DLD1 (cell line): ENCODE results near the gene SLC1A2.

Source experiments
- in situ Hi-C: cut with HindIII; loops from 2 replicates; pipeline ENCODE4 v1.10.0; 2017; ENCODE audit warnings: low sequenced_read_pairs

The SLC1A2 gene

GRCh38 chr11:35352077-35352888 lies 67.1 kb downstream of the SLC1A2 start:
- in situ Hi-C loops = no loop called here

GRCh38 chr11:35349897-35350296 lies 69.5 kb downstream of the SLC1A2 start:
- in situ Hi-C loops = no loop called here

- in situ Hi-C loops = no loop called here
Measured at GRCh38 chr11:35348898-35349687, 70.3 kb downstream of the SLC1A2 start.

- in situ Hi-C loops = no loop called here
Measured at GRCh38 chr11:35347921-35348331, 71.4 kb downstream of the SLC1A2 start.

GRCh38 chr11:35347173-35347878 lies 72.0 kb downstream of the SLC1A2 start:
- in situ Hi-C loops = no loop called here

GRCh38 chr11:35346472-35347156 lies 72.7 kb downstream of the SLC1A2 start:
- in situ Hi-C loops = no loop called here

- in situ Hi-C loops = no loop called here
Measured at GRCh38 chr11:35344681-35345574, 74.4 kb downstream of the SLC1A2 start.

GRCh38 chr11:35343033-35343598 lies 76.2 kb downstream of the SLC1A2 start:
- in situ Hi-C loops = no loop called here

GRCh38 chr11:35340715-35341114 lies 78.6 kb downstream of the SLC1A2 start:
- in situ Hi-C loops = no loop called here

GRCh38 chr11:35340071-35340470 lies 79.3 kb downstream of the SLC1A2 start:
- in situ Hi-C loops = no loop called here

- in situ Hi-C loops = no loop called here
Measured at GRCh38 chr11:35338921-35339320, 80.4 kb downstream of the SLC1A2 start.

GRCh38 chr11:35337914-35338305 lies 81.4 kb downstream of the SLC1A2 start:
- in situ Hi-C loops = no loop called here

- in situ Hi-C loops = no loop called here
Measured at GRCh38 chr11:35337136-35337913, 82.0 kb downstream of the SLC1A2 start.

- in situ Hi-C loops = no loop called here
Measured at GRCh38 chr11:35336726-35337125, 82.6 kb downstream of the SLC1A2 start.

- in situ Hi-C loops = no loop called here
Measured at GRCh38 chr11:35335226-35335625, 84.1 kb downstream of the SLC1A2 start.

GRCh38 chr11:35334385-35335090 lies 84.8 kb downstream of the SLC1A2 start:
- in situ Hi-C loops = no loop called here

- in situ Hi-C loops = no loop called here
Measured at GRCh38 chr11:35332524-35332923, 86.8 kb downstream of the SLC1A2 start.

GRCh38 chr11:35330931-35331330 lies 88.4 kb downstream of the SLC1A2 start:
- in situ Hi-C loops = no loop called here
